Calu3 (cell line): ENCODE measurements around the gene CDC45. TPM values are rescaled to one million over a fixed set of nuclear protein-coding genes. Genes with fewer than 3 reads are reported as not detected.

Experiments used
- BruUV-seq: library from RNA; stranded (reverse); fragments of 400-500 nt; replicated peaks from 2 replicates; lab custom pipeline; 2021; lab: Mats Ljungman, UMichigan
- CTCF ChIA-PET: fragments of 300-600 bp; sonication (Branson Sonifier 250); formaldehyde crosslinking; loops from one replicate; lab custom pipeline; 2022; ENCODE audit warnings: antibody characterized with exemption; lab: Charles Lee
- DNase-seq: peaks from one replicate; pipeline ENCODE4 v3.0.0; 2022
- H3K27ac Mint-ChIP-seq: one replicate; pipeline ENCODE4 v1.8.0; 2022; ENCODE audit warnings: mixed read lengths; ENCODE audit not compliant: unreplicated experiment
- H3K27me3 Mint-ChIP-seq: one replicate; pipeline ENCODE4 v1.8.0; 2022; ENCODE audit warnings: mixed read lengths; ENCODE audit not compliant: unreplicated experiment
- H3K36me3 Mint-ChIP-seq: one replicate; pipeline ENCODE4 v1.8.0; 2022; ENCODE audit warnings: mild to moderate bottlenecking, moderate library complexity, mixed read lengths; ENCODE audit not compliant: insufficient read depth, unreplicated experiment
- H3K4me1 Mint-ChIP-seq: one replicate; pipeline ENCODE4 v1.8.0; 2022; ENCODE audit warnings: mild to moderate bottlenecking, low read depth, mixed read lengths; ENCODE audit not compliant: unreplicated experiment
- H3K4me3 Mint-ChIP-seq: one replicate; pipeline ENCODE4 v1.8.0; 2022; ENCODE audit warnings: mild to moderate bottlenecking, low read depth, moderate library complexity, mixed read lengths; ENCODE audit not compliant: unreplicated experiment
- H3K9me3 Mint-ChIP-seq: one replicate; pipeline ENCODE4 v1.8.0; 2022; ENCODE audit warnings: low read depth, mixed read lengths; ENCODE audit not compliant: unreplicated experiment
- intact Hi-C: fragments of 100-400 bp; cut with micrococcal nuclease; formaldehyde crosslinking; loops from one replicate; pipeline ENCODE4 v1.10.0; 2022; ENCODE audit not compliant: unreplicated experiment
- total RNA-seq: library from RNA; stranded (reverse); gene quantifications from 2 replicates; pipeline ENCODE4 v1.2.3, GENCODE V29; 2022
- TF ChIP-seq, protein P1 (sequence below): fragments of 200-600 bp; IDR thresholded peaks from one replicate; pipeline ENCODE4 v1.8.0; 2022; ENCODE audit warnings: antibody characterized with exemption; ENCODE audit not compliant: unreplicated experiment

The CDC45 gene
- total RNA-seq, 1 experiment from 2014 or later, result 45.0 TPM

DNA sequence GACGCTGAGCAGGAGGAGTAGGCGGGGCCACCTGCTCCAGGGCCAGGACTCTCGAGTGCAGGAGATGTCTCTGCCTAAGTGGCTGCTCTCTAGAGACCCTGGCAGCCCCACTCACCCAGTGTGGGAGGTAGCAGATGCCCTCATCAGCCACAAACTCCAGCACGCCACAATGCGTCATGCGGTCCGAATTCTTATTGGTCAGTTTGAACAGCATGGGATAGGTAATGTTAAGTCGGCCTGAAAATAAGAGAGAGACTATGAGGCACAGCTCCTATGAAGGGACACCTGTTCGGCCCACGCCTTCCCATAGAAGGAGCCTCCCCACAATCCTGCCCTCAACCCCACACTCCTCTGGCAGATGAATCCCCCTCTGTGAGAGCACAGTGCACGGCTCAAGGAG is 8.1 kb upstream of the CDC45 start:
- no peaks in the 10 kb centered on the region for H3K9me3 Mint-ChIP-seq
- peaks cover 46% of the 10 kb centered on the region for H3K36me3 Mint-ChIP-seq
- H3K27ac Mint-ChIP-seq, result no peak overlapping the region
- no peak for DNase-seq
- intact Hi-C loops, result no loop called here
- BruUV-seq, result no TSS peak
- H3K4me3 Mint-ChIP-seq, result no peak overlapping the region
- no peaks in the 10 kb centered on the region for H3K27me3 Mint-ChIP-seq
- peaks cover 7% of the 10 kb centered on the region for H3K4me1 Mint-ChIP-seq
- CTCF ChIA-PET, result no interaction called here
- TF ChIP-seq, protein P1, sequence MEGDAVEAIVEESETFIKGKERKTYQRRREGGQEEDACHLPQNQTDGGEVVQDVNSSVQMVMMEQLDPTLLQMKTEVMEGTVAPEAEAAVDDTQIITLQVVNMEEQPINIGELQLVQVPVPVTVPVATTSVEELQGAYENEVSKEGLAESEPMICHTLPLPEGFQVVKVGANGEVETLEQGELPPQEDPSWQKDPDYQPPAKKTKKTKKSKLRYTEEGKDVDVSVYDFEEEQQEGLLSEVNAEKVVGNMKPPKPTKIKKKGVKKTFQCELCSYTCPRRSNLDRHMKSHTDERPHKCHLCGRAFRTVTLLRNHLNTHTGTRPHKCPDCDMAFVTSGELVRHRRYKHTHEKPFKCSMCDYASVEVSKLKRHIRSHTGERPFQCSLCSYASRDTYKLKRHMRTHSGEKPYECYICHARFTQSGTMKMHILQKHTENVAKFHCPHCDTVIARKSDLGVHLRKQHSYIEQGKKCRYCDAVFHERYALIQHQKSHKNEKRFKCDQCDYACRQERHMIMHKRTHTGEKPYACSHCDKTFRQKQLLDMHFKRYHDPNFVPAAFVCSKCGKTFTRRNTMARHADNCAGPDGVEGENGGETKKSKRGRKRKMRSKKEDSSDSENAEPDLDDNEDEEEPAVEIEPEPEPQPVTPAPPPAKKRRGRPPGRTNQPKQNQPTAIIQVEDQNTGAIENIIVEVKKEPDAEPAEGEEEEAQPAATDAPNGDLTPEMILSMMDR, result no peak

DNA sequence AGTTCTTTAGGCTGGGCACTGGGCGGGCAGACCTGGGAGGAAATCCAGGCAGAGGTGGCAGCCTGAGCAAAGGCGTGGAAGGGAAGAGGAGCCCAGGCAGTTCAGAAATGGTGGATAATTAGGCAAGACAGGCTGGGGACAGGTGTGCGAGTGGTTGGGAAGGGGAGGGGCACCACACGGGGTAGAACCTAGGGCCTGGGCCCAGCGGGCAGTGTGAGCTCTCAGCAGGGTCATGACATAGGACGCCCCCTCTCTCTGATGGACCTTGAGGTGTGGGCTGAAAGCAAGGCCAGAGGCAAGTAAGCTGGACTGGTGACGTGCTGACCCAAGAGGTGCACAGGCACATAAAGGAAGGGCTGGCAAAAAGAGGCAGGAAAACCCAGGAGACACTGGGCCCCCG is 7.5 kb upstream of the CDC45 start:
- CTCF ChIA-PET, result no interaction called here
- no peaks in the 10 kb centered on the region for H3K27me3 Mint-ChIP-seq
- H3K36me3 Mint-ChIP-seq, result peaks cover 45% of the 10 kb centered on the region

GRCh38 chr22:19473578-19473977 is 6.1 kb upstream of the CDC45 start:
- Mint-ChIP-seq H3K9me3 (no peaks in the 10 kb centered on the region), H3K36me3 (peaks cover 51% of the 10 kb centered on the region), H3K27me3 (no peaks in the 10 kb centered on the region), H3K4me1 (peaks cover 22% of the 10 kb centered on the region), H3K4me3 (no peak overlapping the region), H3K27ac (no peak overlapping the region)
- TF ChIP-seq, protein P1, result no peak
- CTCF ChIA-PET, result interaction anchor here (1.1 to 1.2 kb wide), 2 partner anchors 11 to 156 kb away, joined by 3 read pairs; no protein-coding TSS in a partner anchor
- no peak for DNase-seq
- no TSS peak for BruUV-seq
- intact Hi-C loops, result no loop called here

More for the DNA sequence above, 7.5 kb upstream of the CDC45 start:
- no TSS peak for BruUV-seq
- no peak for DNase-seq
- Mint-ChIP-seq H3K4me1 (peaks cover 11% of the 10 kb centered on the region), H3K9me3 (no peaks in the 10 kb centered on the region), H3K4me3 (no peak overlapping the region), H3K27ac (no peak overlapping the region)
- TF ChIP-seq, protein P1, result no peak
- intact Hi-C loops, result no loop called here

- no TSS peak for BruUV-seq
- no peak for DNase-seq
- H3K4me3 Mint-ChIP-seq, result no peak overlapping the region
- intact Hi-C loops, result no loop called here
- no peaks in the 10 kb centered on the region for H3K27me3 Mint-ChIP-seq
- H3K9me3 Mint-ChIP-seq, result no peaks in the 10 kb centered on the region
- peaks cover 30% of the 10 kb centered on the region for H3K4me1 Mint-ChIP-seq
- CTCF ChIA-PET, result interaction anchor here (0.7 kb wide), 1 partner anchor 1182 kb away, joined by 7 read pairs; no protein-coding TSS in a partner anchor
- no peak overlapping the region for H3K27ac Mint-ChIP-seq
- TF ChIP-seq, protein P1, result no peak
- peaks cover 64% of the 10 kb centered on the region for H3K36me3 Mint-ChIP-seq
These were observed 3.7 kb upstream of the CDC45 start for GRCh38 chr22:19476023-19476422.
